HS-27A (cell line): Measurements from ENCODE around the gene TMTC2.

Source experiments
- DNase-seq: peaks from one replicate; pipeline ENCODE4 v3.0.0-alpha.2; 2012; ENCODE audit warnings: low read depth, missing footprints

Gene TMTC2

DNA sequence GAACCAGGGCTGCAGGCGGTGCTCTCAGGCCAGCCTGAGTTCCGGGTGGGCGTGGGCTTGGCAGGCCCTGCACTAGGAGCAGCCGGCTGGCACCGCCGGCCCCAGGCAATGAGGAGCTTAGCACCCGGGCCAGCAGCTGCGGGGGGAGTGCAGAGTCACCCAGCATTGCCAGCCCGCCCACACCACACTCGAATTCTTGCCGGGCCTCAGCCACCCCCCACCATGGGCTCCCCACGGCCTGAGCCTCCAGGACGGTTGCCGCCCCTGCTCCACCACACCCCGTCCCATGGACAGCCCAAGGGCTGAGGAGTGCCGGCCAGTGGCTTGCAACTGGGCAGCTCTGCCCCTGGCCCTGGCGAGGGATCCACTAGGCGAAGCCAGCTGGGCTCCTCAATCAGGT lies 453.4 kb downstream of the TMTC2 start:
- no peak for DNase-seq

DNA sequence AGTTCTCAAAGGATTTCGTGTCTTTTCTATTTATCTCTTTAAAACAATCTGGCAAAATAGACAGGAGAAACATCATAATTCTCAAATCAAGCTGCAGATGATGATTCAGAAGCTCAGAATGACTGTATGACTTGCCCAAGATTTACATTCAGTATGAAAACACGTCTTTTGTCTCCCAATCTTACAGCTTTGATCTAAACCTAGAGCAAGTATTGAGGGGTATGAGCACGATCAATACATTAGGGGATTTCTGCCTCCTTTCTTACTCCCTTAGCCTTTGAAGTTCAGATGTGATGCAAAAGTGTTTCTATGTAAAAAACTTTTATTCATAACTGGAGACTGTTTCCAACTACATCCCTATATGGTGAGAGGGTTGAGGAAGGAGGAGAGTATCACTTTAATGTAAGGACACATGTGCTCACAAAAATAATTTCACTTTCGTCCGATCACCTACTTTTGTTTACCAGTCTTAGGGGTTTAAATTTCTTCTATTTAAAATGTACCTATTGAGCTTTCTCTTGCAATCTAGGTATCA lies 454.8 kb downstream of the TMTC2 start:
- no peak for DNase-seq

DNA sequence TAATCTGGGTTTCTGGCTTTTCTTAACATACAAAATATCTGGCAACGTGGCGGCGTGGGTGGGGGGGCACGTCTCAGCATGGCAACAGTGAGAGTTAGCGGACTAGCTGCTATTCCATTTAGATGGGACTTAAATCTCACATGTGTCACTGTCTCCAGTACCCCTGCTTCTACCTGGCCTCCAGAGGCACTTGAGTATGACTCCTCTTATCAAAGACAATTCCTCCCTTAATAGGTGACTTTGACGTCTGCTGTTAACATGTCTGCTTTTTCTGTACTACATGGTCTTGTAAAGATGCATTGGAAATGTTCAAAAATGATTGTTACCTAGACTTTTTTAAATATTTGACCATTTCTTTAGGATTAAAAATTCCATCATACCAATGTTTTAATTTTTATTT lies 456.2 kb downstream of the TMTC2 start:
- DNase-seq: no peak

GRCh38 chr12:83143950-83144349 lies 457.2 kb downstream of the TMTC2 start:
- DNase-seq: no peak

- no peak for DNase-seq
These were observed 458.7 kb downstream of the TMTC2 start for GRCh38 chr12:83145325-83145840.

GRCh38 chr12:83147341-83147740 lies 460.6 kb downstream of the TMTC2 start:
- no peak for DNase-seq

- DNase-seq: no peak
These were observed 463.3 kb downstream of the TMTC2 start for GRCh38 chr12:83149987-83150386.

DNA sequence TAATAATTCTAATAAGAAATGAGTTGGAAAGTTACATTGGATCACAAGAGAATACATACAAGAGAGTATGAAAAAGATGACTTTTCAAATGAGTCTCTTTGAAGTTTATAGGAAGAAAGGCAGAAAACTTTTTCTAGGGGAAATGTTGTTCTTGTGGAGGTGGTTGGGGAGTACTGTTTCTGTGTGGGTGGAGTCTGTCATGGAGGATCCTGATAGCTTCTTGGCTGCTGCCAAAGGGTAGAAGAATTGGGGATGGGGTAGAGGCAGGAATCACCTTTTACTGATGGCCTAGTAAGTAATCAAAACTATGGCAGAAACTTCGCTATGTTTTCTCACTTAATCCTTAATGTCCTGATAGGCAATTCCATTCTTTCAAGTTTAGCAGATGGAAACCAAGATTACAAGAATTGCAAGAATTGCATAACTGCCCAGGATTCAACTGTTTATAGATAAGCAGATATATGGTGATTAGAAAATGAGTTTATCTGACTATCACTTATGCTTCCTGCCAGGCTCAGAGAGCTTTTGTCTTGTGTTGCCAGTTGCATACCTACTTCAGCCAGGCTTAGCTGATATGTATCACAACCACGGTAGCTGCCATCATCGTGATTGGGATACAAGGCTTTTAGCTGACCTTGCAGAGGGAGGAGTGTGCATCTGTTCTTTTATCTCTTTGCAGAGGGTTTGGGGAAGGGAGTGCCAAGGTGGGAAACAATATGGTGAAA lies 463.9 kb downstream of the TMTC2 start:
- no peak for DNase-seq

DNA sequence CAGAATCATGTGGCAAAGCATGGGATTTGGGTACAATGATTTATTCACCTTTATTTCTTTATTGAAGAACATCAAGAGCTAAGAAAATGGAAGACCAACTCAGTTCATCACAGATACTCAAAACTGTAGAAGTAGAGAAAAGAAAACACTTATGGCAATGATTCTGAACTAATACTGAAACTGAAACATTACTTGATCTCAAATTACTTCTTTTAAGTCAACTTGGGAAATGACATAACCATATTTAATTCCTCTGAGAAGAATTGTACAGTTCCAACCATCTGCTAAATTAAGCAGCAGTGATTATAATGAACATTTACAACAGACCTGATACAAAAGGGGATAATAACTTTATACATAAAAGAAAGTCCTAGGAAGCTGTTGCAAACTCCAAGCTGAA lies 466.5 kb downstream of the TMTC2 start:
- DNase-seq: no peak

DNA sequence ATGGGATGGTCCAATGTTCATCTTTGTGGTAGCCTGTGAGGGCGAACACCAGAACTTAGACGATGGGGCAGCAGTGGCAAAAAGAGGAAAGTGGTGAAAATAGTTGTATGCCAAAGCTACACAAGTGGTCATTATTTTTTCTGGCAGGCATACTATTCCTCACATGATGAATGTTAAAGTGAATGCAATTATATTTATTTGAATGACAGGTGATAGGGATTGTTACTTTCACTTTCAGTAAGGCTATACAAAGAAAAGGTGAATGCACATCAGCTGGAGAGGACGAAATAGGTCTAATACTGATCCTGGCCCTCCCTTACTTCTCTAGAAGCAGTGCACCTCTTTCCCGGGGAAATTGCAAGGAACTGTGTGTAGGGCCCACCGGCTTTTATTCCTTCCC lies 470.1 kb downstream of the TMTC2 start:
- no peak for DNase-seq

DNA sequence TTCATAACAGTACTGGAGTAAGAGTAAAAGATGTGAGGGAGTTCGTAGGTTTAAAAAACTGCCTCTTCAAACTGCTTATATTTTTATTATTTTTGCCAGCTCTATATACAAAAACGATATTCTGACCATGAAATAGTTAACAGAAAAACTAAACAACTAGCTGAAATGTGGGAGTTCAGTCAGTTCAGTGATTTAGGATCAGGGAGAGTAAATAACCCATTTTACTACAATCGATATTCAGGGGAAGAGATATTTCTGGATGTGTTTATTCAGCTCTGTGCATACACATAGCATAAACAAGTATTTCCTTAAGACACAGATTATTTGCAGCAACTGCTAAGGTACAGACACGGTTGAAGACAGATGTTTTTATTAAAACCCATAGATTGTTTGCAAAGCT lies 470.9 kb downstream of the TMTC2 start:
- no peak for DNase-seq

DNA sequence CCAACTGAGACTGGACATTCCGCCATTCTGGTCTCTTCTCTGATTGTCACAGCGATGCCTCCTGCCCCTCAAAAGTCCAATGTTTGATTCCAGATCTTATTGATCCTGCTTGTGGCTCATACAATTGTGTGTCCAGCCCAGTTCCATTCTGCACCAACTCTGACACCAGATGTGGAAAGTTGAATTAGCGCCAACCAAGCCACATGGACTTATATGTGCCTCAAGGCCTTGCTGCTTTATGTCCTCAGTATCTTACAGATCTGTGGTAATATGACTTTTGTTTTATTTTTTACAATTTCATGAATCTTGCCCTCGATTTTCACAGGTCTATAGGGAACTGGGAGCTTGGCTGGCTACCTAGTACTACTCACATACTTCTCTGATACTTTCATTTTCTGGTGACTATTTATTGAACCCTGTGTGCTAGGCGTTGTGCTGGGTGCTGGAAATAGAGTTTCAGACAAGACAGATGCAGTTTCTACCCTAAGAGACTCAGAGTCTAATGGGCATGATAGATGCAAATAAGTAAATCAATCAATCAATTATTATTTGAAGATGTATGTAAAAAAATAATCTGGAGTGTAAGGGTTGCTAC lies 472.0 kb downstream of the TMTC2 start:
- DNase-seq: no peak

DNA sequence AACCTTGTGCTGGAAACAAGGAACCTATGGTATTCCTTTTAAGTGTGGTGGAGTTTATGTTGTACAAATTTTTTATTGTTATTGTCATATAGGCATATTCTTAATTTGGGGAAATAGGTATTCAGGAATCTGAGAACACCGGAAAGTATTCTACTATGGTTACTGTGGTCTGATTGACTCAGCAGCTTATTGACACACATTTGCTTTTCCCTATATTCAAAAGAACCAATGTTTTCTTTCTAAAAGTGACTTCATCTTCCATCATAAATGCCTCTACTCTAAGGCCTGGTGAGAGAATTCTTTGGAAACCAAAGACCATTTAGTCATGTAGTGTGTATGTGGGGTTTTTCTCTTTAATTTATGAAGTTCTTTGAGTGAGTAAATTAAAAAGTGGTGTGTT lies 474.8 kb downstream of the TMTC2 start:
- DNase-seq: no peak

- no peak for DNase-seq
These were observed 482.0 kb downstream of the TMTC2 start for GRCh38 chr12:83168751-83169150.

DNA sequence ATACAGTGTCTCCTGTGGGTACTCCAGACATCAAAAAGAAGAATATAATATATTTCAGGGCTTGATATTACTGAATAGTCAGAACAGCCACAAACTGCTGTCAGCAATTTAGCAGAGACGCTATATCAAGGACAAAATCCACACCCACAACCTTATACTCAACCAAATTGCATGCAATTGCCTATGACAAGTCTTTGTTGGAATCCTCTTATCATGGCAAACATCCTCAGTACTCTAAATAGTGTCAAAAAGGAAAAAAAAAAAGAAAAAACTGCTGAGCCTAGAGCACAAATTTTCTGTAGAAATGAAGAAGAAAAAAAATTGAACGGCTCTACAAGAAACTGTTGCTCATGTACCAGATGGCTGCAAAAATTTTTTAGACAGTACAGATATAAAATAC lies 485.7 kb downstream of the TMTC2 start:
- DNase-seq: no peak

GRCh38 chr12:83172866-83173649 lies 486.4 kb downstream of the TMTC2 start:
- DNase-seq: no peak

DNA sequence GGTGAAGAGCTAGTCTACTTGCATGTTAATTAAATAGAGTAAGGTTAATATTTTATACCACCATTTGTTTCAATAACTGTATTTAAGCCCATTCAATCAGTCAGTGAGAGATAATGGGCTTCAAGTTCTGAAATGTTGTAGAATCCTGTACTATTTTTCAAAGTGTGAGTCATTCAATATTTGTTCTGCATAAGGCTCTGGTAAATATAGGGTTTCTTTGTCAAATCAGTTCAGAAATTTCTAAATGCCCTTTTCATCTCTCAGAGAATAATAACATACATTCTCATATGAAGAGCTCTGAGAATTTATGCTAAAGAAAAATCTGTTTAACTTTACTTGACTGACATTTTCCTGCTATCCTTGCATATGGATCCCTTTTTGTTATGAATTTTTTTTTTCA lies 493.3 kb downstream of the TMTC2 start:
- DNase-seq: no peak

GRCh38 chr12:83181074-83181473 lies 494.4 kb downstream of the TMTC2 start:
- DNase-seq: no peak

DNA sequence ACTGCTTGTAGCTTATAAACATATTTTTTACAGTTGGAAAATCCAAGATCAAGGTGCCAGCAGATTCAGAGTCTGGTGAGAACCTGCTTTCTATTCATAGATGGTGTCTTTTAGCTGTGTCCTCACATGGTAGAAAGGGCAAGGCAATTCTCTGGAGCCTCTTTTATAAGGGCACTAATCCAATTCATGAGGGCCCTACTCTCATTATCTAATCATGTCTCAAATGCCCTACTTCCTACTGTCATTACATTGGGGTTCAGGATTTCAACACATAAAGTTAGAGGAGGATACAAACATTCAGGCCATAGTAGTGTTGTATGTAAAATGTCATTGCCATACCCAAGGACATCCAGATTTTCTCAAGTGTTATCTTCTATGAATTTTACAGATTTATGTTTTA lies 496.4 kb downstream of the TMTC2 start:
- DNase-seq: no peak
